OCI-LY3 (cell line): Measurements from ENCODE around the gene FRMD4B.

Experiments used
- H2AFZ ChIP-seq: fragments of 200-600, 300-600 bp; shearing (Covaris generic); 2 replicates; pipeline ENCODE4 v1.6.0; 2014; ENCODE audit warnings: antibody characterized with exemption, low read depth, low read length
- H3K27ac ChIP-seq: fragments of 200-600, 300-600 bp; sonication (generic); 2 replicates; pipeline ENCODE4 v1.5.1; 2014; ENCODE audit warnings: mild to moderate bottlenecking, low read length, moderate library complexity, mixed read lengths
- H3K27me3 ChIP-seq: fragments of 200-600, 300-600 bp; sonication (generic); 2 replicates; pipeline ENCODE4 v1.6.1; 2014; ENCODE audit warnings: low read depth, low read length, mixed read lengths
- H3K36me3 ChIP-seq: fragments of 200-600, 300-600 bp; sonication (generic); replicated peaks from 2 replicates; pipeline ENCODE3; 2014; ENCODE audit warnings: low read depth, low read length, mixed read lengths
- H3K4me1 ChIP-seq: fragments of 300-600, 200-600 bp; sonication (generic); 2 replicates; pipeline ENCODE4 v1.6.1; 2014; ENCODE audit warnings: low read length, mixed read lengths
- H3K4me2 ChIP-seq: fragments of 200-600, 300-600 bp; sonication (generic); 2 replicates; pipeline ENCODE4 v1.6.1; 2014; ENCODE audit warnings: low read length, mixed read lengths
- H3K4me3 ChIP-seq: fragments of 300-600, 200-600 bp; sonication (generic); 2 replicates; pipeline ENCODE4 v1.5.1; 2014; ENCODE audit warnings: antibody characterized with exemption, mild to moderate bottlenecking, low read length, moderate library complexity
- H3K79me2 ChIP-seq: fragments of 300-600, 200-600 bp; shearing (Covaris generic); 2 replicates; pipeline ENCODE4 v1.6.1; 2014; ENCODE audit warnings: mild to moderate bottlenecking, low read length, mixed read lengths
- H3K9ac ChIP-seq: fragments of 300-600, 200-600 bp; shearing (Covaris generic); 2 replicates; pipeline ENCODE4 v1.6.0; 2014; ENCODE audit warnings: mild to moderate bottlenecking, low read length, moderate library complexity
- H3K9me3 ChIP-seq: fragments of 200-600, 300-600 bp; shearing (Covaris generic); 2 replicates; pipeline ENCODE4 v1.6.1; 2014; ENCODE audit warnings: low read length, mixed read lengths; ENCODE audit not compliant: insufficient read depth
- H4K20me1 ChIP-seq: fragments of 200-600, 300-600 bp; sonication (generic); 2 replicates; pipeline ENCODE4 v1.6.1; 2016; ENCODE audit warnings: low read length, mixed read lengths; ENCODE audit not compliant: insufficient read depth
- CTCF ChIP-seq: fragments of 200-600, 300-600 bp; sonication (generic); IDR thresholded peaks from 2 replicates; pipeline ENCODE4 v1.5.1; 2014; ENCODE audit warnings: antibody characterized with exemption, low read length, low read depth
- EZH2phosphoT487 ChIP-seq: fragments of 200-600 bp; shearing (Covaris generic); IDR thresholded peaks from 2 replicates; pipeline ENCODE4 v1.6.1; 2018; ENCODE audit warnings: antibody characterized with exemption, mixed run types, low read depth

FRMD4B gene

GRCh38 chr3:69357196-69357595 lies 28.7 kb downstream of the FRMD4B start:
- H3K4me2 ChIP-seq, result no peak overlapping the region
- H3K27ac ChIP-seq, result no peak overlapping the region
- H3K9ac ChIP-seq, result no peak overlapping the region
- H3K9me3 ChIP-seq, result no peaks in the 10 kb centered on the region
- H3K4me3 ChIP-seq, result no peak overlapping the region
- H2AFZ ChIP-seq, result no peak overlapping the region
- H4K20me1 ChIP-seq, result no peaks in the 10 kb centered on the region
- TF ChIP-seq CTCF (no peak), EZH2phosphoT487 (no peak)
- no peaks in the 10 kb centered on the region for H3K36me3 ChIP-seq
- H3K79me2 ChIP-seq, result no peaks in the 10 kb centered on the region
- H3K4me1 ChIP-seq, result no peaks in the 10 kb centered on the region
- peaks cover 8% of the 10 kb centered on the region; the same call in 1 of the 2 replicates for H3K27me3 ChIP-seq

- Histone ChIP-seq H3K27ac (no peak overlapping the region), H3K79me2 (no peaks in the 10 kb centered on the region)
- TF ChIP-seq EZH2phosphoT487 (no peak), CTCF (no peak)
Measured at GRCh38 chr3:69354948-69355347, 30.9 kb downstream of the FRMD4B start.

GRCh38 chr3:69353503-69353902 lies 32.4 kb downstream of the FRMD4B start:
- Histone ChIP-seq H3K9ac (no peak overlapping the region), H2AFZ (no peak overlapping the region), H4K20me1 (no peaks in the 10 kb centered on the region), H3K27ac (no peak overlapping the region), H3K9me3 (no peaks in the 10 kb centered on the region), H3K4me1 (no peaks in the 10 kb centered on the region), H3K36me3 (no peaks in the 10 kb centered on the region), H3K27me3 (0 out of 2 replicates have a peak, but pooled peaks cover 3% of the 10 kb centered on the region), H3K79me2 (no peaks in the 10 kb centered on the region), H3K4me2 (no peak overlapping the region), H3K4me3 (no peak overlapping the region)
- TF ChIP-seq EZH2phosphoT487 (no peak), CTCF (no peak)

More at GRCh38 chr3:69354948-69355347, 30.9 kb downstream of the FRMD4B start:
- no peak overlapping the region for H3K4me3 ChIP-seq
- no peak overlapping the region for H3K9ac ChIP-seq
- no peaks in the 10 kb centered on the region for H3K9me3 ChIP-seq
- H2AFZ ChIP-seq, result no peak overlapping the region
- no peaks in the 10 kb centered on the region for H3K4me1 ChIP-seq
- 0 out of 2 replicates have a peak, but pooled peaks cover 3% of the 10 kb centered on the region for H3K27me3 ChIP-seq
- no peaks in the 10 kb centered on the region for H3K36me3 ChIP-seq
- no peak overlapping the region for H3K4me2 ChIP-seq
- no peaks in the 10 kb centered on the region for H4K20me1 ChIP-seq

GRCh38 chr3:69353088-69353478 lies 32.8 kb downstream of the FRMD4B start:
- Histone ChIP-seq H3K4me3 (no peak overlapping the region), H3K79me2 (no peaks in the 10 kb centered on the region), H3K4me1 (no peaks in the 10 kb centered on the region), H3K4me2 (no peak overlapping the region), H3K36me3 (no peaks in the 10 kb centered on the region), H3K27ac (no peak overlapping the region), H3K27me3 (0 out of 2 replicates have a peak, but pooled peaks cover 3% of the 10 kb centered on the region), H3K9ac (no peak overlapping the region), H2AFZ (no peak overlapping the region), H4K20me1 (no peaks in the 10 kb centered on the region), H3K9me3 (no peaks in the 10 kb centered on the region)
- TF ChIP-seq CTCF (no peak), EZH2phosphoT487 (no peak)
